H9 (cell line): ENCODE measurements around the gene PLCH2. TPM values are rescaled to one million over a fixed set of nuclear protein-coding genes. Genes with fewer than 3 reads are reported as not detected.

Experiments
- DNase-seq: peaks from one replicate; pipeline ENCODE4 v3.0.0-alpha.2; 2017
- H2AFZ ChIP-seq: one replicate; pipeline ENCODE4 v1.6.1; 2013; ENCODE audit warnings: mild to moderate bottlenecking, low read length, control low read depth, moderate library complexity
- H2AK5ac ChIP-seq: 2 replicates; pipeline ENCODE4 v1.6.1; 2013; ENCODE audit warnings: low read length, control low read depth, mixed read lengths; ENCODE audit not compliant: insufficient read length
- H2BK120ac ChIP-seq: one replicate; pipeline ENCODE4 v1.6.1; 2013; ENCODE audit warnings: low read depth, mild to moderate bottlenecking, low read length, control low read depth, inconsistent platforms; ENCODE audit not compliant: poor library complexity, severe bottlenecking
- H2BK12ac ChIP-seq: 2 replicates; pipeline ENCODE4 v1.6.1; 2013; ENCODE audit warnings: low read length, control low read depth, mixed read lengths, low read depth; ENCODE audit not compliant: insufficient read length
- H2BK15ac ChIP-seq: 2 replicates; pipeline ENCODE4 v1.6.1; 2013; ENCODE audit warnings: low read depth, low read length, control low read depth
- H2BK20ac ChIP-seq: one replicate; pipeline ENCODE4 v1.6.1; 2013; ENCODE audit warnings: low read depth, mild to moderate bottlenecking, low read length, control low read depth, inconsistent platforms; ENCODE audit not compliant: poor library complexity, severe bottlenecking
- H2BK5ac ChIP-seq: 2 replicates; pipeline ENCODE4 v1.6.1; 2013; ENCODE audit warnings: low read length, control low read depth, mixed read lengths; ENCODE audit not compliant: insufficient read length
- H3K14ac ChIP-seq: 2 replicates; pipeline ENCODE4 v1.6.1; 2013; ENCODE audit warnings: low read length, control low read depth; ENCODE audit not compliant: insufficient read depth
- H3K18ac ChIP-seq: 2 replicates; pipeline ENCODE4 v1.6.1; 2013; ENCODE audit warnings: low read depth, mild to moderate bottlenecking, mixed read lengths, low read length, control low read depth; ENCODE audit not compliant: insufficient read length
- H3K23ac ChIP-seq: 2 replicates; pipeline ENCODE4 v1.6.1; 2013; ENCODE audit warnings: low read length, control low read depth, mixed read lengths, low read depth; ENCODE audit not compliant: insufficient read length
- H3K23me2 ChIP-seq: 2 replicates; pipeline ENCODE4 v1.6.1; 2013; ENCODE audit warnings: low read depth, mild to moderate bottlenecking, mixed read lengths, low read length, control low read depth; ENCODE audit not compliant: insufficient read length, poor library complexity, severe bottlenecking
- H3K27ac ChIP-seq: 2 replicates; pipeline ENCODE4 v1.5.1; 2013; ENCODE audit warnings: low read length, control low read depth, mixed read lengths, low read depth; ENCODE audit not compliant: insufficient read length
- H3K27me3 ChIP-seq: 2 replicates; pipeline ENCODE4 v1.6.1; 2013; ENCODE audit warnings: low read length, control low read depth, inconsistent platforms; ENCODE audit not compliant: insufficient read depth
- H3K4ac ChIP-seq: 2 replicates; pipeline ENCODE4 v1.6.1; 2013; ENCODE audit warnings: low read depth, mild to moderate bottlenecking, control low read depth, inconsistent platforms, low read length, moderate library complexity
- H3K4me1 ChIP-seq: 2 replicates; pipeline ENCODE4 v1.6.1; 2013; ENCODE audit warnings: low read length, control low read depth, inconsistent platforms; ENCODE audit not compliant: insufficient read depth
- H3K4me2 ChIP-seq: 2 replicates; pipeline ENCODE4 v1.6.1; 2013; ENCODE audit warnings: low read length, control low read depth, mixed read lengths; ENCODE audit not compliant: insufficient read length, insufficient read depth
- H3K56ac ChIP-seq: 2 replicates; pipeline ENCODE4 v1.6.1; 2013; ENCODE audit warnings: low read depth, mild to moderate bottlenecking, mixed read lengths, low read length, control low read depth; ENCODE audit not compliant: insufficient read length
- H3K79me1 ChIP-seq: 2 replicates; pipeline ENCODE4 v1.6.1; 2013; ENCODE audit warnings: low read depth, mild to moderate bottlenecking, moderate library complexity, low read length, control low read depth, inconsistent platforms; ENCODE audit not compliant: insufficient read depth, poor library complexity, severe bottlenecking
- H3K79me2 ChIP-seq: 2 replicates; pipeline ENCODE4 v1.6.1; 2013; ENCODE audit warnings: low read length, control low read depth, inconsistent platforms; ENCODE audit not compliant: insufficient read depth
- H3K9ac ChIP-seq: 2 replicates; pipeline ENCODE4 v1.6.1; 2013; ENCODE audit warnings: low read length, control low read depth, mixed read lengths; ENCODE audit not compliant: insufficient read length; ENCODE audit errors: extremely low read depth
- H3K9me3 ChIP-seq: one replicate; pipeline ENCODE4 v1.6.1; 2013; ENCODE audit warnings: low read depth, low read length, inconsistent platforms; ENCODE audit not compliant: control insufficient read depth
- H3T11ph ChIP-seq: one replicate; pipeline ENCODE4 v1.6.1; 2013; ENCODE audit warnings: mild to moderate bottlenecking, low read length, control low read depth, inconsistent platforms
- H4K20me1 ChIP-seq: one replicate; pipeline ENCODE4 v1.6.1; 2013; ENCODE audit not compliant: control insufficient read depth, insufficient read length, insufficient read depth
- H4K5ac ChIP-seq: 2 replicates; pipeline ENCODE4 v1.6.1; 2013; ENCODE audit warnings: low read depth, mild to moderate bottlenecking, mixed read lengths, low read length, control low read depth; ENCODE audit not compliant: insufficient read length
- H4K8ac ChIP-seq: replicated peaks from 2 replicates; pipeline ENCODE4 v1.6.1; 2013; ENCODE audit warnings: low read length, control low read depth, mixed read lengths, low read depth; ENCODE audit not compliant: insufficient read length
- H4K91ac ChIP-seq: 2 replicates; pipeline ENCODE4 v1.6.1; 2013; ENCODE audit warnings: low read depth, mild to moderate bottlenecking, moderate library complexity, mixed read lengths, low read length, control low read depth; ENCODE audit not compliant: insufficient read length
- H3K27ac Mint-ChIP-seq, 3 experiments: 2 replicates in 2 of 3; 3 replicates in 1 of 3; pipeline ENCODE4 v1.8.0; 2020 to 2021; ENCODE audit warnings: mixed read lengths in 3 of 3, mild to moderate bottlenecking in 1 of 3, moderate library complexity in 1 of 3
- H3K27me3 Mint-ChIP-seq: 2 replicates; pipeline ENCODE4 v1.8.0; 2021; ENCODE audit warnings: low read depth, mild to moderate bottlenecking, moderate library complexity, mixed read lengths
- H3K36me3 Mint-ChIP-seq, 3 experiments: 2 replicates in 2 of 3; 3 replicates in 1 of 3; pipeline ENCODE4 v1.8.0; 2020 to 2021; ENCODE audit warnings: low read depth in 3 of 3, mixed read lengths in 3 of 3; ENCODE audit not compliant: insufficient read depth in 1 of 3
- H3K4me1 Mint-ChIP-seq, 2 experiments: 2 replicates each; pipeline ENCODE4 v1.8.0; 2020; ENCODE audit warnings: mixed read lengths in 2 of 2
- H3K4me3 Mint-ChIP-seq, 2 experiments: 2 replicates in 1 of 2; 3 replicates in 1 of 2; pipeline ENCODE4 v1.8.0; 2020 to 2021; ENCODE audit warnings: mild to moderate bottlenecking in 2 of 2, mixed read lengths in 2 of 2, moderate library complexity in 1 of 2
- H3K9me3 Mint-ChIP-seq, 2 experiments: 2 replicates in 1 of 2; 3 replicates in 1 of 2; pipeline ENCODE4 v1.8.0; 2020; ENCODE audit warnings: mild to moderate bottlenecking in 2 of 2, mixed read lengths in 2 of 2, moderate library complexity in 1 of 2
- WGBS: extraction: QIAGEN DNeasy Blood & Tissue Kit; methylation state at CpG from one replicate; pipeline ENCODE4 v1.1.7; 2013; ENCODE audit warnings: missing lambda C conversion rate, low lambda C conversion rate, mixed read lengths; ENCODE audit not compliant: insufficient read length; ENCODE audit errors: extremely low coverage; 5-methylcytosine and 5-hydroxymethylcytosine counted together
- total RNA-seq: library from RNA; stranded (reverse); gene quantifications from 2 replicates; pipeline ENCODE4 v1.2.1, GENCODE V29; 2021
- TF ChIP-seq, protein P1 (sequence below): fragments of 200-600 bp; sonication (generic); conservative IDR thresholded peaks from 3 replicates; pipeline ENCODE4 v1.8.0; 2021; ENCODE audit warnings: antibody characterized with exemption, mild to moderate bottlenecking

Gene PLCH2
- total RNA-seq, 1 experiment from 2014 or later = 0.09 TPM

DNA sequence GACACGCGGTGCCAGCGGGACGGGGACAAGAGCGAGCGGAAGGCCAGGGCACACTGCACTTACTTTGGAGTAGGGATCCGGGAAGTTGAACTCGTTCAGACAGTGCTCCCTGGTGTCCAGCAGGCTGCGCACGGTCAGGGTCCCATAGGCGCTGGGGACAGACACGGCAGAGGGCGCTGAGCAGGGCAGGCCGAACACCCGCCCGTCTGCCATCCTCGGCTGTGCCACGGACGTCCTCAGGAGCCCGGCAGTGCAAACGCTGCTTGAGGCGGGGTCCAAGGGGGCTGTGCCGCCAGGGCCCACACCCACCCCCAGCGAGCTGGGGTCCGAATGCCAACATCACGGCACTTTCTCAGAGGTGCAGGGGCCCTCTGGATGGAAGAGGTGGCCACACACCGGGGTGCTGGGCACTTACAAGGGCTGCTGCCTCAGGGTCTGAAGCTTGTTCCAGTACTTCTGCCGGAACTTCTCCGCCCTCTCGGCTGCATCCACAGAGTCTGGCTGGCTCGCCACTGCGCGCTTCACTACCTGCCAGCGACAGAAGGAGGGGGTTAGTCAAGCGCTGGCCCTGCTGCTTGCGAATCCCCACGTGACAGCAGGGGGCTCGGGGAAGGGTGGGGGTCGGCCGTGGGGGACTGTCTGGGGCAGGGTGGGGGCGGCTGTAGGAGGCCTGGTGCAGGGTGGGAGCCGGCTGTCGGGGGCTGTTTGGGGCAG lies 38.0 kb downstream of the PLCH2 start:
- H3K36me3 Mint-ChIP-seq = peaks cover 22 to 63% (median 51%) of the 10 kb centered on the region in 3 experiments
- H3K27ac ChIP-seq = no peak overlapping the region
- H3K4me2 ChIP-seq = no peak overlapping the region
- no peak overlapping the region for H3K9ac ChIP-seq
- H3K23ac ChIP-seq = no peak overlapping the region
- peak overlapping the region in 1 of 3 experiments; percentile 96; a peak in 1 of 7 replicates for H3K27ac Mint-ChIP-seq
- no peak overlapping the region for H3K56ac ChIP-seq
- H4K91ac ChIP-seq = no peak overlapping the region
- no peak overlapping the region for H3K14ac ChIP-seq
- WGBS = no CpG with 5 or more reads among the region's 43 CpGs
- H2BK12ac ChIP-seq = no peak overlapping the region
- no peak overlapping the region for H2AK5ac ChIP-seq
- H2BK15ac ChIP-seq = no peak overlapping the region
- H3K9me3 Mint-ChIP-seq = no peaks in the 10 kb centered on the region
- H2BK20ac ChIP-seq = no peak overlapping the region
- H3K79me2 ChIP-seq = no peaks in the 10 kb centered on the region
- no peak overlapping the region for H4K8ac ChIP-seq
- H4K20me1 ChIP-seq = peaks cover 3% of the 10 kb centered on the region
- H3K4me3 Mint-ChIP-seq = no peak overlapping the region
- no peak overlapping the region for H2BK120ac ChIP-seq
- H3T11ph ChIP-seq = no peak overlapping the region
- H2AFZ ChIP-seq = no peak overlapping the region
- H3K4ac ChIP-seq = no peak overlapping the region
- H3K4me1 Mint-ChIP-seq = no peaks in the 10 kb centered on the region
- no peaks in the 10 kb centered on the region for H3K9me3 ChIP-seq
- H3K79me1 ChIP-seq = no peaks in the 10 kb centered on the region
- H3K23me2 ChIP-seq = no peaks in the 10 kb centered on the region
- no peak overlapping the region for H3K18ac ChIP-seq
- DNase-seq = no peak
- TF ChIP-seq, protein P1, sequence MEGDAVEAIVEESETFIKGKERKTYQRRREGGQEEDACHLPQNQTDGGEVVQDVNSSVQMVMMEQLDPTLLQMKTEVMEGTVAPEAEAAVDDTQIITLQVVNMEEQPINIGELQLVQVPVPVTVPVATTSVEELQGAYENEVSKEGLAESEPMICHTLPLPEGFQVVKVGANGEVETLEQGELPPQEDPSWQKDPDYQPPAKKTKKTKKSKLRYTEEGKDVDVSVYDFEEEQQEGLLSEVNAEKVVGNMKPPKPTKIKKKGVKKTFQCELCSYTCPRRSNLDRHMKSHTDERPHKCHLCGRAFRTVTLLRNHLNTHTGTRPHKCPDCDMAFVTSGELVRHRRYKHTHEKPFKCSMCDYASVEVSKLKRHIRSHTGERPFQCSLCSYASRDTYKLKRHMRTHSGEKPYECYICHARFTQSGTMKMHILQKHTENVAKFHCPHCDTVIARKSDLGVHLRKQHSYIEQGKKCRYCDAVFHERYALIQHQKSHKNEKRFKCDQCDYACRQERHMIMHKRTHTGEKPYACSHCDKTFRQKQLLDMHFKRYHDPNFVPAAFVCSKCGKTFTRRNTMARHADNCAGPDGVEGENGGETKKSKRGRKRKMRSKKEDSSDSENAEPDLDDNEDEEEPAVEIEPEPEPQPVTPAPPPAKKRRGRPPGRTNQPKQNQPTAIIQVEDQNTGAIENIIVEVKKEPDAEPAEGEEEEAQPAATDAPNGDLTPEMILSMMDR = no peak
- no peaks in the 10 kb centered on the region for H3K27me3 Mint-ChIP-seq
- no peaks in the 10 kb centered on the region for H3K4me1 ChIP-seq
- no peak overlapping the region for H2BK5ac ChIP-seq
- no peaks in the 10 kb centered on the region for H3K27me3 ChIP-seq
- no peak overlapping the region for H4K5ac ChIP-seq
